GM10847 (cell line): ENCODE data around the gene AGAP3.

Source experiments
- POLR2A ChIP-seq: IDR thresholded peaks from 2 replicates; pipeline ENCODE4 v1.6.1; 2011; ENCODE audit not compliant: insufficient read length; ENCODE audit errors: extremely low read depth

AGAP3 gene

GRCh38 chr7:151064454-151064853 lies 21.8 kb upstream of the AGAP3 start:
- TF ChIP-seq POLR2A = no peak

GRCh38 chr7:151064993-151065392 lies 21.3 kb upstream of the AGAP3 start:
- TF ChIP-seq POLR2A = no peak

GRCh38 chr7:151065516-151065915 lies 20.8 kb upstream of the AGAP3 start:
- no peak for TF ChIP-seq POLR2A

- TF ChIP-seq POLR2A = no peak
Measured at GRCh38 chr7:151066273-151066974, 19.9 kb upstream of the AGAP3 start.

- no peak for TF ChIP-seq POLR2A
Measured at GRCh38 chr7:151068069-151068773, 18.1 kb upstream of the AGAP3 start.

GRCh38 chr7:151069841-151070573 lies 16.3 kb upstream of the AGAP3 start:
- no peak for TF ChIP-seq POLR2A

GRCh38 chr7:151070574-151070960 lies 15.7 kb upstream of the AGAP3 start:
- no peak for TF ChIP-seq POLR2A

- no peak for TF ChIP-seq POLR2A
Measured at GRCh38 chr7:151071032-151071866, 15.0 kb upstream of the AGAP3 start.

GRCh38 chr7:151073990-151074389 lies 12.3 kb upstream of the AGAP3 start:
- no peak for TF ChIP-seq POLR2A

GRCh38 chr7:151074817-151075661 lies 11.2 kb upstream of the AGAP3 start:
- no peak for TF ChIP-seq POLR2A

- no peak for TF ChIP-seq POLR2A
Measured at GRCh38 chr7:151075662-151075971, 10.7 kb upstream of the AGAP3 start.

GRCh38 chr7:151075978-151076426 lies 10.3 kb upstream of the AGAP3 start:
- TF ChIP-seq POLR2A = no peak

- no peak for TF ChIP-seq POLR2A
Measured at GRCh38 chr7:151076863-151077704, 9.2 kb upstream of the AGAP3 start.
